ENCODE results near the gene ABCA3. TPM values are rescaled to one million over a fixed set of nuclear protein-coding genes. Genes with fewer than 3 reads are reported as not detected.

Gene ABCA3
- polyA plus RNA-seq, 5 donors, result 6.8 to 16.1 (median 7.3) TPM

DNA sequence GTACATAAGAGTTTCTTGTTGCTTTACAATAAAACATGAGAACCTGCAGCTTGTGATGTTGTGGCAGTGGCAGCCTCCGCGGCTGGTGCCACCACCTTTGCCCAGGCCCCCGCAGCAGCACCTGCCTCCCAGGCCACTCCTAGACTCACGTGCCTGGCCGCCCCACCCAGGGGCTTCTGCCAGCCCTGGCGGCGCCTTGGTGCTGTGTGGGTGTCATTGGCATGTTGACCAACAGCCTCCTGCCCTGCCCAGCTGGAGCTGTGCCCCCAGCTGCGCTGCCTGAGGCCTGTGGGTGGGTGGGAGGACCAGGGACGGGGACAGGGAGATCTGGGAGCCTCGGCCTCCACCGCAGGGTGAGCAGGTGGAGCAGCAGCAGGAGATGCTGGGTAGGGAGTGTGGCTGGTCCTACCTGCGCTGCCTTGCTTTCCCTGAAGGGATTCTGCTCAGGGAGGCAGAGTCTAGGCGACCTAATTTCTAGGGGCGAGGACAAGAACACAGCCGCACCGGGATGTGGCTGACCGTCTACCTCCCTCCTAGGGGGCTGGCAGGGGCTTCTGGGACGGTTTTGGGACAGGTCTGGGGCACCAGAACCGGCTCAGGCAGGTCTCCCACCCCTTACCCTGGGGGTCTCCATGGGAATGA lies 104.7 kb downstream of the ABCA3 start:
- DNase-seq, result no peak

DNA sequence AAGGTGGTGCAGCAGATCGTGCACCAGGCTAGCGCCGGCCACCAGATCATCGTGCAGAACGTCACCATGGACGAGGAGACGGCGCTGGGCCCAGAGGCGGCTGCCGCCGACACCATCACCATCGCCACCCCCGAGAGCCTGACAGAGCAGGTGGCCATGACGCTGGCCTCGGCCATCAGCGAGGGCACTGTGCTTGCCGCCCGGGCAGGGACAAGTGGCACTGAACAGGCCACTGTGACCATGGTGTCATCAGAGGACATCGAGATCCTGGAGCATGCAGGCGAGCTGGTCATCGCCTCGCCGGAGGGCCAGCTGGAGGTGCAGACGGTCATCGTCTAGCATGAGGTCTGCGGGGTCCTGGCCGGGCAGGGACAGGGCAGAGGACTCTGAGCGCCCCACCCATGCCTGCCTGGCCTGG lies 105.3 kb downstream of the ABCA3 start:
- no peak for DNase-seq

DNA sequence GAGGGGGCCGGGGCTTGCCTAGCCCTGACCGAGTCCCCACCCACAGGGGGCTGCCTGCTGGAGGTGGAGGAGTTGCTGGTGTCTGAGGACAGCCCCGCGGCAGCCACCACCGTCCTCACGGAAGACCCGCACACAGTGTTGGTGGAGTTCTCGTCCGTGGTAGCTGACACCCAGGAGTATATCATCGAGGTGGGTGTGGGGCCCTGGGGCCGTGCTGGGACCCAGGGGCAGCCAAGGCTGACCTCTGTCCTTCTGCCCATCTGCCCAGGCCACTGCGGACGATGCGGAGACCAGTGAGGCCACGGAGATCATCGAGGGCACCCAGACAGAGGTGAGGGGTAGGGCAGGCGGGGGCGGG lies 105.7 kb downstream of the ABCA3 start:
- no peak for DNase-seq

DNA sequence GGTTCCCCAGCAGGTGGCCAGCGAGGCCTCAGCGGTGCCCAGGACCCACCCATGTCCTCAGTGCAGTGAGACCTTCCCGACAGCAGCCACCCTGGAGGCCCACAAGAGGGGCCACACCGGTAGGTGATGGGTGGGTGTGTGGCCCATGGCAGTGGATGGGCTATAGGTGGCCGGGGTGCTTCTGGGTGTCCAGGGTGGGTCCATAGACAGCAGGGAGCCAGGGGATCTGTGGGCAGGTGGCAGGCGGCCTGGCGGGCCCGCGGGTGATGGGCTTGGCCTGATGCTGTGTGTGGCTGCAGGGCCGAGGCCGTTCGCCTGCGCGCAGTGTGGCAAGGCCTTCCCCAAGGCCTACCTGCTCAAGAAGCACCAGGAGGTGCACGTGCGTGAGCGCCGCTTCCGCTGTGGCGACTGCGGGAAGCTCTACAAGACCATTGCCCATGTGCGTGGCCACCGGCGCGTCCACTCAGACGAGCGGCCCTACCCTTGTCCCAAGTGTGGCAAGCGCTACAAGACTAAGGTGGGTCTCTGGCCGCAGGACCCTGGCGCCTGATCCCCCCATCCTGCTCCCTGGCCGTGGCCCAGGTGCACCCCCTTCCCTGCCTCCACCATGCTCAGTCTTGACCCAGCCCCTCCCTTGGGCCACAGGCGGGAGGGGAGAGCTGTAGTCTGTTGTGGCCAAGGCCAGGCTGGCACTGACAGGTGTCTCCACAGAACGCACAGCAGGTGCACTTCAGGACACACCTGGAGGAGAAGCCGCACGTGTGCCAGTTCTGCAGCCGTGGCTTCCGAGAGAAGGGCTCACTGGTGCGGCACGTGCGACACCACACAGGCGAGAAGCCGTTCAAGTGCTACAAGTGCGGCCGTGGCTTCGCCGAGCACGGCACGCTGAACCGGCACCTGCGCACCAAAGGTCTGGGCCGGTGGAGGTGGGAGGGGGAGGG lies 106.4 kb downstream of the ABCA3 start:
- DNase-seq, result no peak

GRCh38 chr16:2233046-2233775 lies 107.3 kb downstream of the ABCA3 start:
- DNase-seq, result no peak

GRCh38 chr16:2232094-2232990 lies 108.2 kb downstream of the ABCA3 start:
- no peak for DNase-seq

- DNase-seq, result no peak
These were observed 109.3 kb downstream of the ABCA3 start for GRCh38 chr16:2231016-2231931.

DNA sequence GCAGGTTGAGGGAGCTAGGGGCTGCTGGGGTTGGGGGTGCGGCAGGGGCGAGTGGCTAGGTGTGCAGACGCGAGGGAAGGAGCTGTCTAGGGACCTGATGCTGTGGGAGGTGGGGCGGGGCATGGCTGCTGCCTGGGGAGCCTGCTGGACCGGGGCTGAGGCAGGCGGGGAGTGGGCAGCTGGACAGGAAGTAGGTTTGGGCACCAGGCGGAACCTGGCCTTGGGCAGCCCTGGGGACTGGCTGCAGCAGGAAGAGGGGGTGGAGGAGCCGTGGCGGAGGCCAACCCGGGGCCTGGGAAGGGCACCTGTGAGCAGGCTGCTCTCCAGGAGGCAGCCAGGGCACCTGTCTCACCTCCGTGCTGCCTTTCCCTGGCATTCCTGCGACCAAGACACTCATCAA lies 110.2 kb downstream of the ABCA3 start:
- no peak for DNase-seq

DNA sequence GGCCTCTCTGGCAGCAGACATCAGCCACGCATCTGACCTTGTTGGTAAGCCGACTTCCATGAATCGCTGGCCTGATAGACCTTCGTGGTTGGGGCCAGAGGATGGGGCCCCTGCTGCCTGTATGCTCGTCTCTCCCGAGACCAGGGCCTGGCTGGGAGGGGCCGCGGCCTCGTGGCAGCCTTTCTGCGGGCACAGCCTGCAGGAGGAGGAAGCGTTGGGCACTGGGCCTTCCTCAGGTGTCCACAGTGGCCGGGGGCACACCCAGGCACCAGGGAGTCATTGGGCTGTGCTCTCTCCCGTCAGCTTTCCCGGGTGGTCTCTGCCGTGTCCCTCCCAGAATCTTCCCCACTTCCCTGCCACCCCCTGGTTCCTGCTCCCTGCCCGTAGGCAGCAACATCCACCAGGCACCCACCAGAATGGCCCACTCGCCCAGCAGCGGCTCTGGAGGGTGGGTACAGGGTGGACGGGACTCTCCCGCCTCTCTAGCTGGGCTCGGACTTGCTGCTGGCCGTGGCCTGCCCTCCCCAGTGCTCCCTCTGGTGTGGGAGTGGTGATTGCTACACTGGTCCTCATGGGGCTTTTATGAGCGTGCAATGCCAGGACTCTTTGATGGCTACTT lies 110.8 kb downstream of the ABCA3 start:
- DNase-seq, result no peak

GRCh38 chr16:2229091-2229490 lies 111.4 kb downstream of the ABCA3 start:
- no peak for DNase-seq

DNA sequence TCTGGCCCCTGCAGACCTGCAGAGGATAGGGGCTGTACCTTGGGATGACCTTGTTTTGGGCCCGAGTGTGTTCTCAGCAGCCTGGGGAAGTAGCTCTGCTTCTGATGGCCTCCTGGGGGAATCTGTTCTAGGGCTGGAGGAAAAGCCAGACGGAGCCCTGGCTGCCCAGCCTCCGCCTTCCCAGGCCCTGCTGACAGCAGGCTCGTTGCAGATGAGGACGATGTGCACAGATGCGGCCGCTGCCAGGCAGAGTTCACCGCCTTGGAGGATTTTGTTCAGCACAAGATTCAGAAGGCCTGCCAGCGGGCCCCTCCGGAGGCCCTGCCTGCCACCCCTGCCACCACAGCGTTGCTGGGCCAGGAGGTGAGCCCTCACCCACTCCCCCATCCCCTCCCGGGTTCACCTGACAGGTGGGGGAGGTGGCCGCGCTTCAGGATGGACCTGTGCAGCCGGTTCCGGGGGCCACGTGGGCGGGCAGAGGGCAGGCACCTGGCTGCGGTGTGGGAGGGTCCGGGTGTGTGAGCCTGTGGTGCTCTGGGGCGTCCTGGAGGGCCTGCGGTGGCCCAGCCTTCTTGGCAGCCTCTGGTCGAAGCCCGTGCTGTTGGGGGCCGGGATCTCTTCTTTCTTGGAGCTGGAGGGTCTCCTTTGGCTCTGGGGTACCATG lies 112.2 kb downstream of the ABCA3 start:
- DNase-seq, result no peak

GRCh38 chr16:2226918-2227317 lies 113.6 kb downstream of the ABCA3 start:
- no peak for DNase-seq

- no peak for DNase-seq
These were observed 114.2 kb downstream of the ABCA3 start for GRCh38 chr16:2226245-2226793.

Other genes starting within 250 kb of the ABCA3 start
- 100 to 1,000 TPM in 3 of 5 donors, 10 to 100 TPM in 2; 66.7 to 168 (median 123) TPM for gene PKD1, start 204.8 kb downstream of the ABCA3 start, polyA plus RNA-seq (ENCODE audit: insufficient read depth in 1 of 5, insufficient read length in 5 of 5, low replicate concordance in 1 of 5)
- 1 to 10 TPM; 1.0 to 1.8 (median 1.5) TPM for gene RAB26, start 192.1 kb downstream of the ABCA3 start, polyA plus RNA-seq (ENCODE audit: insufficient read depth in 1 of 5, insufficient read length in 5 of 5, low replicate concordance in 1 of 5)
- 10 to 100 TPM; 41.0 to 62.8 (median 45.7) TPM for gene TRAF7, start 184.9 kb downstream of the ABCA3 start, polyA plus RNA-seq (ENCODE audit: insufficient read depth in 1 of 5, insufficient read length in 5 of 5, low replicate concordance in 1 of 5)
- gene CASKIN1, start 144.1 kb downstream of the ABCA3 start, polyA plus RNA-seq (ENCODE audit: insufficient read depth in 1 of 5, insufficient read length in 5 of 5, low replicate concordance in 1 of 5), result under 1 TPM; 0.16 to 0.85 (median 0.50) TPM
- gene MLST8, start 135.3 kb downstream of the ABCA3 start, polyA plus RNA-seq (ENCODE audit: insufficient read depth in 1 of 5, insufficient read length in 5 of 5, low replicate concordance in 1 of 5), result 10 to 100 TPM; 32.3 to 48.6 (median 33.9) TPM
- 1 to 10 TPM; 2.6 to 9.0 (median 5.8) TPM for gene BRICD5, start 129.9 kb downstream of the ABCA3 start, polyA plus RNA-seq (ENCODE audit: insufficient read depth in 1 of 5, insufficient read length in 5 of 5, low replicate concordance in 1 of 5)
- gene PGP, start 125.9 kb downstream of the ABCA3 start, polyA plus RNA-seq (ENCODE audit: insufficient read depth in 1 of 5, insufficient read length in 5 of 5, low replicate concordance in 1 of 5), result 10 to 100 TPM in 1 of 5 donors, 1 to 10 TPM in 4; 7.2 to 13.3 (median 9.1) TPM
- gene E4F1, start 117.1 kb downstream of the ABCA3 start, polyA plus RNA-seq (ENCODE audit: insufficient read depth in 1 of 5, insufficient read length in 5 of 5, low replicate concordance in 1 of 5), result 10 to 100 TPM in 4 of 5 donors, 1 to 10 TPM in 1; 9.7 to 24.6 (median 15.3) TPM
- gene DNASE1L2, start 104.3 kb downstream of the ABCA3 start, polyA plus RNA-seq (ENCODE audit: insufficient read depth in 1 of 5, insufficient read length in 5 of 5, low replicate concordance in 1 of 5), result 1 to 10 TPM in 1 of 5 donors, under 1 TPM in 4; 0.60 to 1.2 (median 0.77) TPM
- 10 to 100 TPM; 37.2 to 76.1 (median 44.8) TPM for gene ECI1, start 89.1 kb downstream of the ABCA3 start, polyA plus RNA-seq (ENCODE audit: insufficient read depth in 1 of 5, insufficient read length in 5 of 5, low replicate concordance in 1 of 5)
- gene RNPS1, start 72.6 kb downstream of the ABCA3 start, polyA plus RNA-seq (ENCODE audit: insufficient read depth in 1 of 5, insufficient read length in 5 of 5, low replicate concordance in 1 of 5), result 100 to 1,000 TPM; 158 to 210 (median 178) TPM
- gene CCNF, start 88.7 kb upstream of the ABCA3 start, polyA plus RNA-seq (ENCODE audit: insufficient read depth in 1 of 5, insufficient read length in 5 of 5, low replicate concordance in 1 of 5), result 10 to 100 TPM in 1 of 5 donors, 1 to 10 TPM in 4; 8.9 to 13.2 (median 9.2) TPM
- 10 to 100 TPM in 2 of 5 donors, 1 to 10 TPM in 3; 6.2 to 11.9 (median 8.0) TPM for gene TEDC2, start 119.4 kb upstream of the ABCA3 start, polyA plus RNA-seq (ENCODE audit: insufficient read depth in 1 of 5, insufficient read length in 5 of 5, low replicate concordance in 1 of 5)
- gene NTN3, start 130.6 kb upstream of the ABCA3 start, polyA plus RNA-seq (ENCODE audit: insufficient read depth in 1 of 5, insufficient read length in 5 of 5, low replicate concordance in 1 of 5), result 1 to 10 TPM; 2.4 to 6.5 (median 4.7) TPM
- gene TBC1D24, start 134.4 kb upstream of the ABCA3 start, polyA plus RNA-seq (ENCODE audit: insufficient read depth in 1 of 5, insufficient read length in 5 of 5, low replicate concordance in 1 of 5), result 10 to 100 TPM; 11.6 to 20.5 (median 17.2) TPM
- gene ATP6V0C, start 173.2 kb upstream of the ABCA3 start, polyA plus RNA-seq (ENCODE audit: insufficient read depth in 1 of 5, insufficient read length in 5 of 5, low replicate concordance in 1 of 5), result 100 to 1,000 TPM in 2 of 5 donors, 10 to 100 TPM in 3; 60.5 to 158 (median 87.5) TPM
- gene AMDHD2, start 179.6 kb upstream of the ABCA3 start, polyA plus RNA-seq (ENCODE audit: insufficient read depth in 1 of 5, insufficient read length in 5 of 5, low replicate concordance in 1 of 5), result 10 to 100 TPM; 11.1 to 20.8 (median 16.6) TPM
- 1 to 10 TPM in 4 of 5 donors, under 1 TPM in 1; 0.35 to 2.6 (median 1.6) TPM for gene CEMP1, start 190.7 kb upstream of the ABCA3 start, polyA plus RNA-seq (ENCODE audit: insufficient read depth in 1 of 5, insufficient read length in 5 of 5, low replicate concordance in 1 of 5)
- 10 to 100 TPM; 35.2 to 43.4 (median 37.9) TPM for gene PDPK1, start 197.3 kb upstream of the ABCA3 start, polyA plus RNA-seq (ENCODE audit: insufficient read depth in 1 of 5, insufficient read length in 5 of 5, low replicate concordance in 1 of 5)